Type B pancreatic cell (in vitro differentiated cells): ENCODE results near the gene ATP7B. TPM values are rescaled to one million over a fixed set of nuclear protein-coding genes. Genes with fewer than 3 reads are reported as not detected.

Source experiments
- DNase-seq: peaks from one replicate; pipeline ENCODE4 v3.0.0; 2021; ENCODE audit warnings: mixed read lengths; ENCODE audit not compliant: unreplicated experiment; ENCODE audit errors: extremely low spot score
- H3K27ac Mint-ChIP-seq: 2 replicates; pipeline ENCODE4 v1.8.0; 2021; ENCODE audit warnings: mild to moderate bottlenecking, mixed read lengths
- H3K27me3 Mint-ChIP-seq: 2 replicates; pipeline ENCODE4 v1.8.0; 2021; ENCODE audit warnings: mixed read lengths
- H3K36me3 Mint-ChIP-seq: 2 replicates; pipeline ENCODE4 v1.8.0; 2021; ENCODE audit warnings: mixed read lengths
- H3K4me1 Mint-ChIP-seq: one replicate; pipeline ENCODE4 v1.8.0; 2021; ENCODE audit warnings: mixed read lengths; ENCODE audit not compliant: unreplicated experiment
- H3K4me3 Mint-ChIP-seq: 2 replicates; pipeline ENCODE4 v1.8.0; 2021; ENCODE audit warnings: mild to moderate bottlenecking, mixed read lengths
- H3K9me3 Mint-ChIP-seq: 2 replicates; pipeline ENCODE4 v1.8.0; 2021; ENCODE audit warnings: mixed read lengths
- total RNA-seq: library from RNA; stranded (reverse); gene quantifications from 2 replicates; pipeline ENCODE4 v1.2.1, GENCODE V29; 2021; ENCODE audit warnings: low replicate concordance
- TF ChIP-seq, protein P1 (sequence below): fragments of 200-600 bp; sonication (generic); conservative IDR thresholded peaks from 2 replicates; pipeline ENCODE4 v1.5.0; 2021; ENCODE audit warnings: antibody characterized with exemption, mild to moderate bottlenecking

The ATP7B gene
- total RNA-seq, 1 donor from 2014 or later, result 27.7 TPM

DNA sequence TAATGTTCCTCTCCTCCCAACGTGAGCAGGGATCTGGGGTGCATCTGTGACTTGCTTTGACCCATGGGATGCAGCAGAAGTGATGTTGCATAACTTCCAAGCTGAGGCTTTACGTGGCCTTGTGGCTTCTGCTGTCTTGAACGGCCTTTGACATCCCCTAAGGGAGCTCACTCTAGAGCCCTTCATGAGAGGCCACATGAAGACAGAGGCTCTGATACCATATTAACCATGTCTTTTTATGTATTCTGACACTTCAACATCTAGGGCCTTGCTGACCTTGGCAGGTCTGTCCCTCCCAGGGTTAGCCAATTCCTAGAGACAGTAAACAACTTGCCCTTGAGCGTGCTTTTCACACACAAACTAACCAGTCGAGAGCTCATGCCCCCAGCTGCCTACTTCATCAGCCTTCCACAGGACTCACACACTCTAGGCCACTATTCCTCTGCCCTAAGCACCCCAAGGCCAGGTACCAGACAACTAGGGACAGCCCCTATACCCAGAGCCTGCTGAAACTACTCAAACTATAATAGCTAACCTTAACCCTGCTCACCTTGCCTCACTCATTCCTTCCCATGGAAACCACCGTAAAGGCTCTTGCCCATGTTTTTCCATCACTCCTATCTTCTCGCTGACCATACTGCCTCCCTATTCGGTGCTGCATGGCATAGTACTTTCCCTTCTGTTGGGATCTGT is 104.1 kb downstream of the ATP7B start:
- no peaks in the 10 kb centered on the region for H3K27me3 Mint-ChIP-seq
- peak overlapping the region; percentile 40 for H3K27ac Mint-ChIP-seq
- no peaks in the 10 kb centered on the region for H3K9me3 Mint-ChIP-seq
- peaks cover 12% of the 10 kb centered on the region for H3K4me1 Mint-ChIP-seq
- TF ChIP-seq, protein P1, sequence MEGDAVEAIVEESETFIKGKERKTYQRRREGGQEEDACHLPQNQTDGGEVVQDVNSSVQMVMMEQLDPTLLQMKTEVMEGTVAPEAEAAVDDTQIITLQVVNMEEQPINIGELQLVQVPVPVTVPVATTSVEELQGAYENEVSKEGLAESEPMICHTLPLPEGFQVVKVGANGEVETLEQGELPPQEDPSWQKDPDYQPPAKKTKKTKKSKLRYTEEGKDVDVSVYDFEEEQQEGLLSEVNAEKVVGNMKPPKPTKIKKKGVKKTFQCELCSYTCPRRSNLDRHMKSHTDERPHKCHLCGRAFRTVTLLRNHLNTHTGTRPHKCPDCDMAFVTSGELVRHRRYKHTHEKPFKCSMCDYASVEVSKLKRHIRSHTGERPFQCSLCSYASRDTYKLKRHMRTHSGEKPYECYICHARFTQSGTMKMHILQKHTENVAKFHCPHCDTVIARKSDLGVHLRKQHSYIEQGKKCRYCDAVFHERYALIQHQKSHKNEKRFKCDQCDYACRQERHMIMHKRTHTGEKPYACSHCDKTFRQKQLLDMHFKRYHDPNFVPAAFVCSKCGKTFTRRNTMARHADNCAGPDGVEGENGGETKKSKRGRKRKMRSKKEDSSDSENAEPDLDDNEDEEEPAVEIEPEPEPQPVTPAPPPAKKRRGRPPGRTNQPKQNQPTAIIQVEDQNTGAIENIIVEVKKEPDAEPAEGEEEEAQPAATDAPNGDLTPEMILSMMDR, result no peak
- peak; percentile 43 for DNase-seq
- H3K4me3 Mint-ChIP-seq, result no peak overlapping the region
- H3K36me3 Mint-ChIP-seq, result no peaks in the 10 kb centered on the region

DNA sequence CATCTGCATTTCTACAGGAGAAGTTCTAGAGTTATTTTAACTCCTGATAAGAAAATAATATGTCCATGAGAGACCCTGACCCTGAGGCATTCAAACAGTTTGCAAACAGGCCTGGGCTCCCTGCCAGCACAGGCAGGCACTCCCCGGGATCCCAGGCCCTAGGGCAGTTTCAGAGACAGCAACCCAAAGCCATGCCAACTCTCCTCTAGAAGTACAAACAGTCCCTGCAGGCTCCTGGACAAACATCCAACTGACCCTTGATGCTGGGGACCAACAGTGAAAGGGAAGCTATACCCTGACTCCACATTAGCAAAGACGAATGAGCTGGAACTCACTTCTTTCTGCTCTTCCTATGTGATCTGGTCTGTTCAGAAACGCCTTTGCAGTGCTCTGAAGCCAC is 104.7 kb downstream of the ATP7B start:
- H3K9me3 Mint-ChIP-seq, result peaks cover 3% of the 10 kb centered on the region
- no peak overlapping the region for H3K4me3 Mint-ChIP-seq
- no peaks in the 10 kb centered on the region for H3K36me3 Mint-ChIP-seq
- TF ChIP-seq, protein P1, result no peak
- peak; percentile 54 for DNase-seq
- H3K27me3 Mint-ChIP-seq, result no peaks in the 10 kb centered on the region
- peaks cover 12% of the 10 kb centered on the region for H3K4me1 Mint-ChIP-seq
- H3K27ac Mint-ChIP-seq, result peak overlapping the region; percentile 40

DNA sequence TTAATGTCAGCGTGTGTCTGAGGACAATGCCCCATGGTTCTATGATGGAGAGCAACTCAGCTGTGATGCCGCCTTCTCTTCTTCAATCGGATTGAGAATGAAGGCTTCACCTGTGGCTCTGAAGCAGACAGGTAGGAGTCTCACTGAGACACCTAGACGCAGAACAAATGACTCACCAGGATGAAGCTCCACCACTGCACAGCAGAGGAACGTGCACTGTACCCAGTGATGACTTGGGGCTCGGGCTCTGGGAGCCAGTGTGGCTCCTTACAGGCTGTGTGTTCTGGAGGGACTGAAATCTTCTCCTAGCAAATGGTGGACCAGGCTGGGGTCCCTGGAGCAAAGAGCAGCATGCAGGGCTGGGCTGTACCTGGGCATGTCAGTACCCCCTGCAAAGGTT is 105.5 kb downstream of the ATP7B start:
- H3K4me3 Mint-ChIP-seq, result no peak overlapping the region
- peaks cover 12% of the 10 kb centered on the region for H3K4me1 Mint-ChIP-seq
- H3K9me3 Mint-ChIP-seq, result peaks cover 6% of the 10 kb centered on the region
- H3K27me3 Mint-ChIP-seq, result no peaks in the 10 kb centered on the region
- no peaks in the 10 kb centered on the region for H3K36me3 Mint-ChIP-seq
- peak; percentile 32 for DNase-seq
- TF ChIP-seq, protein P1, result no peak
- no peak overlapping the region for H3K27ac Mint-ChIP-seq

DNA sequence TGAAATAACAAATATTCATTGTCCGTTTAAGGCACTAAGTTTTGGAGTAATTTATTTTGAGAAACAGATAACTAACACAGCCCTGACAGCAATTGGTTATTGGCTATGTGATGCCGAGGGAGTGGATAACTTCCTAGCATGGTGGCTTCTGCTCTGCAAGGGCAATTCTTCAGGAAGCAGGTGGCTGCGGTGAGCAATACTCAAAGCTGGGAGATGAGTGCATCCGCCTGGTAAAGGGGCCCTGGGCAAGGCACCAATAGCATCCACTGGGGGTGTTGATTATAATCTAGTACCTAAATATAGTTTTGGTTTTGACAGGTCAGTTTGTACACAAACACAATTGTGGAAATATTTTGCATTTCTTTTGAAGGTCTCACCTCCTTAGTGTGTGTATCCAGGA is 108.5 kb downstream of the ATP7B start:
- H3K36me3 Mint-ChIP-seq, result no peaks in the 10 kb centered on the region

DNA sequence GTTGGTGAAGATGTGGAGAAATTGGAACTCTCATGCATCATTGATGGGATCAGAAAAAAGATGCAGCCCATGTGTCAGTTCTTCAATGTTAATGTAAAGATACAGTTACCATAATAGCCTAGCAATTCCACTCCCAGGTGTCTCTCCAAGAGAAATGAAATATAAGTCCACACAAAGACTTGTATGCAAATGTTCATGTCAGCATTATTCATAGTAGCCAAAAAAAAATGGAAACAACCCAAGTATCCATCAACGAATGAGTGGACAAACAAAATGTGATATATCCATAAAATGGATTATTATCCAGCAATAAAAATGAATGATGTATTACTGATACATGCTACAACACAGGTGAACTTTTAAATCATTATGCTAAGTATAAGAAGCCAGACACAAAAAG is 110.8 kb downstream of the ATP7B start:
- no peaks in the 10 kb centered on the region for H3K36me3 Mint-ChIP-seq
- H3K9me3 Mint-ChIP-seq, result peaks cover 6% of the 10 kb centered on the region
- peaks cover 8% of the 10 kb centered on the region for H3K4me1 Mint-ChIP-seq
- no peak overlapping the region for H3K27ac Mint-ChIP-seq
- no peaks in the 10 kb centered on the region for H3K27me3 Mint-ChIP-seq
- TF ChIP-seq, protein P1, result no peak
- H3K4me3 Mint-ChIP-seq, result no peak overlapping the region
- DNase-seq, result no peak

More for the DNA sequence above, 108.5 kb downstream of the ATP7B start:
- no peak overlapping the region for H3K4me3 Mint-ChIP-seq
- TF ChIP-seq, protein P1, result no peak
- H3K9me3 Mint-ChIP-seq, result peaks cover 6% of the 10 kb centered on the region
- H3K27ac Mint-ChIP-seq, result no peak overlapping the region
- no peaks in the 10 kb centered on the region for H3K27me3 Mint-ChIP-seq
- DNase-seq, result no peak
- H3K4me1 Mint-ChIP-seq, result peaks cover 12% of the 10 kb centered on the region
